ENCODE measurements around the gene CDKAL1.

DNA sequence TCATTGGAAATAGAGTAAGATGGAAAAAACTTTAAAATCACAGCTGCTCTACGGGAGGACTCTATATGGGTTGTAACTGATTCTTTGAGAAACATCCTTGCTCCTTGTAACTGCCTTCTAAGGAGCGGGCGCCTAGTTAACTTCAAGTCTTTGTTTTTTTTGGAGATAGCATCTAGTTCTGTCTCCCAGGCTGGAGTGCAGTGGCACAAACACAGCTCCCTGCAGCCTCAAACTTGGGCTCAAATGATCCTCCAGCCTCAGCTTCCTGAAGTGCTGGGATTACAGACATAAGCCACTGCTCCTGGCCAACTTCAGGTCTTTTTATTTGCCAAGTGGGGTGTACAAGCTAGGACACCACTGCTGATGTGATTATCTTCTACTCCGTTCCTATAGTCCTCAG lies 552.9 kb downstream of the CDKAL1 start:
- no peak for TF ChIP-seq CTCF (IDR thresholded peaks at IDR 0.05)
- TF ChIP-seq POLR2A (IDR thresholded peaks at IDR 0.05), result no peak

Measured in prostate gland (tissue), 2 donors.